ENCODE results near the gene SEC63.

GRCh38 chr6:107943626-107944439 lies 14.2 kb downstream of the SEC63 start:
- TF ChIP-seq EZH2 (IDR thresholded peaks at IDR 0.05; ENCODE audit: insufficient read depth, poor library complexity, severe bottlenecking) (no peak), EZH2phosphoT487 (IDR thresholded peaks at IDR 0.05; ENCODE audit: insufficient read depth, low read depth) (no peak)
